ENCODE results near the gene NDRG3.

GRCh38 chr20:36712775-36713174 is 33.1 kb downstream of the NDRG3 start:
- TF ChIP-seq IKZF1 (conservative IDR thresholded peaks at IDR 0.05) (no peak), CTCF (IDR thresholded peaks at IDR 0.05 in 2 of 3, conservative IDR thresholded peaks at IDR 0.05 in 1 of 3; ENCODE audit: control insufficient read depth in 2 of 3, extremely low read depth in 1 of 3, insufficient read depth in 1 of 3, low read depth in 3 of 3, low read length in 3 of 3) (no peak), POLR2A (IDR thresholded peaks at IDR 0.05; ENCODE audit: low read depth, low read length) (no peak), SREBF1 (IDR thresholded peaks at IDR 0.05; ENCODE audit: low read length) (no peak), REST (IDR thresholded peaks at IDR 0.05; ENCODE audit: low read depth, low read length) (no peak), E2F4 (IDR thresholded peaks at IDR 0.05; ENCODE audit: low read depth, low read length) (no peak), TCF7 (IDR thresholded peaks at IDR 0.05; ENCODE audit: borderline replicate concordance) (no peak), ZNF274 (IDR thresholded peaks at IDR 0.05; ENCODE audit: insufficient read depth, insufficient read length) (no peak), ZBTB4 (CRISPR knock-in tag; IDR thresholded peaks at IDR 0.05) (no peak), YY1 (IDR thresholded peaks at IDR 0.05; ENCODE audit: low read depth, low read length) (no peak), PRDM15 (CRISPR knock-in tag; IDR thresholded peaks at IDR 0.05) (no peak), ZNF622 (IDR thresholded peaks at IDR 0.05) (no peak), ZBTB40 (IDR thresholded peaks at IDR 0.05; ENCODE audit: borderline replicate concordance) (no peak)
